BLaER1 (cell line): ENCODE results near the gene VIT.

Experiments
- H3K27ac ChIP-seq: shearing (Covaris generic); formaldehyde crosslinking; 2 replicates; pipeline ENCODE4 v1.8.1; 2022
- H3K27me3 ChIP-seq: shearing (Covaris generic); formaldehyde crosslinking; 2 replicates; pipeline ENCODE4 v1.8.1; 2022
- H3K36me3 ChIP-seq: shearing (Covaris generic); formaldehyde crosslinking; 2 replicates; pipeline ENCODE4 v1.8.1; 2022
- H3K4me1 ChIP-seq: shearing (Covaris generic); formaldehyde crosslinking; 2 replicates; pipeline ENCODE4 v1.8.1; 2022
- H3K4me2 ChIP-seq: shearing (Covaris generic); formaldehyde crosslinking; 2 replicates; pipeline ENCODE4 v1.8.1; 2022
- H3K4me3 ChIP-seq: shearing (Covaris generic); formaldehyde crosslinking; 2 replicates; pipeline ENCODE4 v1.8.1; 2022
- H3K9ac ChIP-seq: shearing (Covaris generic); formaldehyde crosslinking; 2 replicates; pipeline ENCODE4 v1.8.1; 2022
- H3K9me3 ChIP-seq: shearing (Covaris generic); formaldehyde crosslinking; 2 replicates; pipeline ENCODE4 v1.8.1; 2022
- H4K20me1 ChIP-seq: shearing (Covaris generic); formaldehyde crosslinking; 2 replicates; pipeline ENCODE4 v1.8.1; 2022
- Cebpa-rat ChIP-seq: shearing (Covaris generic); IDR thresholded peaks from 2 replicates; pipeline ENCODE4 v1.8.1; 2022

VIT gene

GRCh38 chr2:36777788-36778187 is 81.3 kb downstream of the VIT start:
- no peak for TF ChIP-seq Cebpa-rat
- Histone ChIP-seq H3K27ac (no peak overlapping the region), H3K27me3 (no peaks in the 10 kb centered on the region), H3K4me1 (no peaks in the 10 kb centered on the region), H3K9ac (no peak overlapping the region), H4K20me1 (no peaks in the 10 kb centered on the region), H3K36me3 (no peaks in the 10 kb centered on the region), H3K4me2 (no peak overlapping the region), H3K4me3 (no peak overlapping the region), H3K9me3 (no peaks in the 10 kb centered on the region)

GRCh38 chr2:36779462-36779861 is 83.0 kb downstream of the VIT start:
- no peak overlapping the region for H3K4me3 ChIP-seq
- no peak overlapping the region for H3K4me2 ChIP-seq
- TF ChIP-seq Cebpa-rat, result no peak

GRCh38 chr2:36780231-36780839 is 83.8 kb downstream of the VIT start:
- Histone ChIP-seq H3K4me3 (no peak overlapping the region), H3K4me1 (no peaks in the 10 kb centered on the region), H4K20me1 (no peaks in the 10 kb centered on the region), H3K4me2 (no peak overlapping the region), H3K36me3 (no peaks in the 10 kb centered on the region), H3K9me3 (no peaks in the 10 kb centered on the region), H3K27ac (no peak overlapping the region), H3K27me3 (no peaks in the 10 kb centered on the region), H3K9ac (no peak overlapping the region)
- TF ChIP-seq Cebpa-rat, result no peak

More at GRCh38 chr2:36779462-36779861, 83.0 kb downstream of the VIT start:
- H3K9ac ChIP-seq, result no peak overlapping the region
- no peak overlapping the region for H3K27ac ChIP-seq
- H3K36me3 ChIP-seq, result no peaks in the 10 kb centered on the region
- H3K27me3 ChIP-seq, result no peaks in the 10 kb centered on the region
- H4K20me1 ChIP-seq, result no peaks in the 10 kb centered on the region
- H3K4me1 ChIP-seq, result no peaks in the 10 kb centered on the region
- H3K9me3 ChIP-seq, result no peaks in the 10 kb centered on the region

- Histone ChIP-seq H3K4me3 (no peak overlapping the region), H3K36me3 (no peaks in the 10 kb centered on the region), H3K4me1 (no peaks in the 10 kb centered on the region), H3K9me3 (no peaks in the 10 kb centered on the region), H4K20me1 (no peaks in the 10 kb centered on the region), H3K27ac (no peak overlapping the region), H3K4me2 (no peak overlapping the region), H3K27me3 (no peaks in the 10 kb centered on the region), H3K9ac (no peak overlapping the region)
- TF ChIP-seq Cebpa-rat, result no peak
Observed at GRCh38 chr2:36781907-36782720, 85.6 kb downstream of the VIT start.

GRCh38 chr2:36783246-36783645 is 86.7 kb downstream of the VIT start:
- Histone ChIP-seq H3K4me3 (no peak overlapping the region), H3K9me3 (no peaks in the 10 kb centered on the region), H3K27ac (no peak overlapping the region), H3K4me1 (no peaks in the 10 kb centered on the region), H4K20me1 (no peaks in the 10 kb centered on the region), H3K27me3 (no peaks in the 10 kb centered on the region), H3K9ac (no peak overlapping the region), H3K36me3 (no peaks in the 10 kb centered on the region), H3K4me2 (no peak overlapping the region)
- TF ChIP-seq Cebpa-rat, result no peak

- Histone ChIP-seq H3K4me3 (no peak overlapping the region), H3K9me3 (no peaks in the 10 kb centered on the region), H3K4me2 (no peak overlapping the region), H3K27me3 (no peaks in the 10 kb centered on the region), H3K36me3 (no peaks in the 10 kb centered on the region), H3K9ac (no peak overlapping the region), H4K20me1 (no peaks in the 10 kb centered on the region), H3K27ac (no peak overlapping the region), H3K4me1 (peaks cover 19% of the 10 kb centered on the region)
- no peak for TF ChIP-seq Cebpa-rat
Observed at GRCh38 chr2:36785179-36785795, 88.8 kb downstream of the VIT start.

GRCh38 chr2:36789181-36789804 is 92.8 kb downstream of the VIT start:
- Histone ChIP-seq H3K36me3 (no peaks in the 10 kb centered on the region), H3K9me3 (no peaks in the 10 kb centered on the region), H3K4me1 (peaks cover 29% of the 10 kb centered on the region), H3K27ac (peak overlapping the region; percentile 43), H3K4me2 (peak overlapping the region; percentile 77), H3K9ac (0 out of 2 replicates have a peak overlapping the region, but pooled peaks have one; percentile 36), H4K20me1 (no peaks in the 10 kb centered on the region), H3K4me3 (no peak overlapping the region), H3K27me3 (no peaks in the 10 kb centered on the region)
- TF ChIP-seq Cebpa-rat, result no peak

GRCh38 chr2:36792951-36793350 is 96.4 kb downstream of the VIT start:
- Histone ChIP-seq H3K9ac (no peak overlapping the region), H3K9me3 (no peaks in the 10 kb centered on the region), H3K4me3 (no peak overlapping the region), H3K36me3 (no peaks in the 10 kb centered on the region), H3K4me1 (peaks cover 29% of the 10 kb centered on the region), H4K20me1 (no peaks in the 10 kb centered on the region), H3K4me2 (peak overlapping the region; percentile 11), H3K27me3 (no peaks in the 10 kb centered on the region), H3K27ac (no peak overlapping the region)
- TF ChIP-seq Cebpa-rat, result no peak

GRCh38 chr2:36797324-36798070 is 101.0 kb downstream of the VIT start:
- peaks cover 8% of the 10 kb centered on the region for H3K4me1 ChIP-seq
- TF ChIP-seq Cebpa-rat, result no peak
- no peaks in the 10 kb centered on the region for H3K36me3 ChIP-seq
- no peaks in the 10 kb centered on the region for H4K20me1 ChIP-seq
- no peak overlapping the region for H3K4me3 ChIP-seq
- H3K27ac ChIP-seq, result no peak overlapping the region
- H3K9me3 ChIP-seq, result no peaks in the 10 kb centered on the region
- H3K4me2 ChIP-seq, result no peak overlapping the region
- H3K9ac ChIP-seq, result no peak overlapping the region
- no peaks in the 10 kb centered on the region for H3K27me3 ChIP-seq
